GM12878 (cell line): ENCODE measurements around the gene IL1RL1. TPM values are rescaled to one million over a fixed set of nuclear protein-coding genes. Genes with fewer than 3 reads are reported as not detected.

Experiments
- ATAC-seq: fragments of 200-7000 bp; cut with Tn5 transposase; 3 replicates; pipeline ENCODE4 v1.9.1; 2020; ENCODE audit warnings: mild to moderate bottlenecking, moderate library complexity
- BruUV-seq: library from RNA; stranded (reverse); fragments of 400-500 nt; replicated peaks from 2 replicates; lab custom pipeline; 2021; lab: Mats Ljungman, UMichigan
- CTCF ChIA-PET: fragments of 300-600 bp; sonication (Branson Sonifier 250); formaldehyde crosslinking; extraction: SDS; loops from one replicate; lab custom pipeline; 2021; ENCODE audit warnings: inconsistent platforms; lab: Yijun Ruan, JAX
- POLR2A ChIA-PET: fragments of 350-600 bp; formaldehyde crosslinking; extraction: SDS; loops from one replicate; lab custom pipeline; 2021; ENCODE audit warnings: inconsistent platforms; lab: Charles Lee
- RAD21 ChIA-PET: fragments of 300-600 bp; sonication (Branson Sonifier 250); formaldehyde crosslinking; loops from one replicate; lab custom pipeline; 2023; ENCODE audit warnings: antibody characterized with exemption; ENCODE audit not compliant: unreplicated experiment; lab: Charles Lee
- SMC1A ChIA-PET: fragments of 300-600 bp; sonication (Branson Sonifier 250); formaldehyde crosslinking; loops from one replicate; lab custom pipeline; 2023; ENCODE audit not compliant: unreplicated experiment, uncharacterized antibody; lab: Charles Lee
- DNase-seq: peaks from one replicate; pipeline ENCODE4 v3.0.0-alpha.2; 2011; ENCODE audit warnings: low read depth, low spot score
- FAIRE-seq: peaks from 3 replicates; lab custom pipeline; 2011; peaks lifted over from hg19 to GRCh38; lab: Jason Lieb, UNC
- H2AFZ ChIP-seq: 2 replicates; pipeline ENCODE4 v1.6.0; 2011; ENCODE audit warnings: low read depth, low read length, control low read depth; ENCODE audit not compliant: control insufficient read depth
- H3K27ac ChIP-seq: 2 replicates; pipeline ENCODE4 v1.5.1; 2011; ENCODE audit warnings: control low read depth; ENCODE audit not compliant: control insufficient read depth, insufficient read depth
- H3K27me3 ChIP-seq, 2 experiments: replicated peaks in 1 of 2; 2 replicates each; pipeline versions ENCODE4 v1.6.0 to v1.6.1; 2011; ENCODE audit warnings: low read length in 1 of 2; ENCODE audit not compliant: control insufficient read depth in 2 of 2, insufficient read depth in 2 of 2
- H3K36me3 ChIP-seq, 2 experiments: 2 replicates each; pipeline ENCODE4 v1.5.1; 2011; ENCODE audit warnings: low read length in 1 of 2; ENCODE audit not compliant: control insufficient read depth in 2 of 2, insufficient read depth in 2 of 2
- H3K4me1 ChIP-seq: 2 replicates; pipeline ENCODE4 v1.6.1; 2011; ENCODE audit warnings: mild to moderate bottlenecking, low read length, moderate library complexity, mixed read lengths; ENCODE audit not compliant: control insufficient read depth, insufficient read depth
- H3K4me2 ChIP-seq: 2 replicates; pipeline ENCODE4 v1.6.0; 2011; ENCODE audit warnings: control low read depth; ENCODE audit not compliant: control insufficient read depth, insufficient read depth
- H3K4me3 ChIP-seq: fragments of 200-600 bp; sonication (generic); 2 replicates; pipeline ENCODE4 v1.5.1; 2016
- H3K79me2 ChIP-seq: 2 replicates; pipeline ENCODE4 v1.6.0; 2011; ENCODE audit warnings: low read length; ENCODE audit not compliant: control insufficient read depth, insufficient read depth
- H3K9ac ChIP-seq: 2 replicates; pipeline ENCODE4 v1.8.0; 2011; ENCODE audit warnings: low read length, control low read depth, mixed read lengths; ENCODE audit not compliant: control insufficient read depth, insufficient read depth
- H3K9me3 ChIP-seq: replicated peaks from 3 replicates; pipeline ENCODE4 v1.5.1; 2011; ENCODE audit warnings: mild to moderate bottlenecking, low read length; ENCODE audit not compliant: control insufficient read depth, insufficient read depth
- H4K20me1 ChIP-seq: 2 replicates; pipeline ENCODE4 v1.6.0; 2011; ENCODE audit not compliant: control insufficient read depth, insufficient read depth
- BMI1 ChIP-seq: fragments of 450-650 bp; IDR thresholded peaks from 2 replicates; pipeline ENCODE4 v1.6.1; 2016; ENCODE audit warnings: mild to moderate bottlenecking, moderate library complexity, borderline replicate concordance
- CBX5 ChIP-seq: sonication (generic); IDR thresholded peaks from 2 replicates; pipeline ENCODE4 v1.6.1; 2016; ENCODE audit warnings: low read depth, moderate library complexity, mild to moderate bottlenecking, inconsistent platforms
- ESRRA ChIP-seq: IDR thresholded peaks from 2 replicates; pipeline ENCODE4 v1.6.1; 2012; ENCODE audit warnings: mild to moderate bottlenecking, low read length, improper control_type of control experiment
- IRF4 ChIP-seq: IDR thresholded peaks from 2 replicates; pipeline ENCODE4 v1.6.1; 2011; ENCODE audit warnings: low read depth, low read length
- RELA ChIP-seq: fragments of 450-650 bp; IDR thresholded peaks from 2 replicates; pipeline ENCODE4 v1.8.0; 2014; ENCODE audit warnings: borderline replicate concordance; ENCODE audit not compliant: partially characterized antibody
- SMAD5 ChIP-seq: IDR thresholded peaks from 2 replicates; pipeline ENCODE4 v1.6.1; 2016; ENCODE audit warnings: antibody characterized with exemption, low read depth
- SPI1 ChIP-seq: IDR thresholded peaks from 2 replicates; pipeline ENCODE4 v1.6.1; 2011; ENCODE audit warnings: low read depth, mild to moderate bottlenecking, low read length, moderate library complexity, borderline replicate concordance; ENCODE audit not compliant: insufficient read depth
- ZNF274 ChIP-seq: IDR thresholded peaks from one replicate; pipeline ENCODE4 v1.8.0; 2011; ENCODE audit not compliant: insufficient read length, insufficient read depth
- WGBS: methylation state at CpG from one replicate; pipeline ENCODE4 v1.1.6; 2016; ENCODE audit warnings: low lambda C conversion rate; ENCODE audit not compliant: insufficient replicate concordance, insufficient coverage; ENCODE audit errors: missing lambda C conversion rate; 5-methylcytosine and 5-hydroxymethylcytosine counted together
- in situ Hi-C: fragments of 300-500 bp; cut with MboI; formaldehyde crosslinking; loops from 9 replicates; pipeline ENCODE4 v1.14.3; 2018; ENCODE audit warnings: mixed read lengths
- intact Hi-C: fragments of 100-400 bp; cut with micrococcal nuclease; formaldehyde crosslinking; loops from one replicate; pipeline ENCODE4 v1.14.2; 2022; ENCODE audit not compliant: unreplicated experiment
- polyA plus RNA-seq, 11 experiments: library from polyadenylated mRNA; depleted of rRNA in 4 of 11; unstranded in 6 of 11; stranded (reverse) in 5 of 11; fragments of >200 nt; fragmentation: Nextera tagmentation in 4 of 11; fragmentation: Illumina TruSeq in 1 of 11; extraction: Ambion mirVana in 4 of 11; extraction: Trizol in 1 of 11; gene quantifications; 1 replicate in 1 of 11; 2 replicates in 10 of 11; pipeline versions ENCODE4 v1.2.1 to v1.2.3, GENCODE V29; 2011 to 2016; ENCODE audit warnings: inconsistent platforms in 2 of 11, missing spikeins in 2 of 11, low read depth in 1 of 11
- total RNA-seq, 4 experiments: library from RNA; depleted of rRNA in 3 of 4; stranded (reverse); fragments of >200 nt in 3 of 4; fragmentation: Illumina TruSeq in 1 of 4; extraction: Trizol in 1 of 4; gene quantifications; 2 replicates each; pipeline versions ENCODE4 v1.2.1 to v1.2.3, GENCODE V29; 2013 to 2021
- TF ChIP-seq, protein P1 (sequence below): fragments of 450-650 bp; IDR thresholded peaks from 2 replicates; pipeline ENCODE4 v1.6.1; 2017; ENCODE audit warnings: mild to moderate bottlenecking, moderate library complexity
- TF ChIP-seq, protein P2 (sequence below): fragments of 450-650 bp; formaldehyde crosslinking; IDR thresholded peaks from 2 replicates; pipeline ENCODE4 v1.4.0; 2020; ENCODE audit warnings: mild to moderate bottlenecking, moderate library complexity

IL1RL1 gene
- total and polyA plus RNA-seq, 10 of the 15 experiments (the other 5 are each of a cell fraction or from before 2014, with no cell fraction given): 0.08 to 0.18 TPM; not detected in 8

DNA sequence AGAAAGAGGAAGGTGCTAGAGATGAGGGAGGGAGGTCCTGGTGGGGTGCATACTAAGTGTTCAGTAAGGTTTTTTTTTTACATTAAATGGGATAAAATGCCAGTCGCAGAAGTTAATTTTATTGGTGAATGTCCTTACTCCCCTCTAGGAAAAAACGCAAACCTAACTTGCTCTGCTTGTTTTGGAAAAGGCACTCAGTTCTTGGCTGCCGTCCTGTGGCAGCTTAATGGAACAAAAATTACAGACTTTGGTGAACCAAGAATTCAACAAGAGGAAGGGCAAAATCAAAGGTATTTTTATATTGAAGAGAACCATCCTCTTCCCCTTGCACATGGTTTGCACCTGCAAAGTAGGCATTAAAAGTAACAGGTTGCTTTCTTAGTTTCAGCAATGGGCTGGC is 31.5 kb downstream of the IL1RL1 start (continued):
- TF ChIP-seq, protein P1, sequence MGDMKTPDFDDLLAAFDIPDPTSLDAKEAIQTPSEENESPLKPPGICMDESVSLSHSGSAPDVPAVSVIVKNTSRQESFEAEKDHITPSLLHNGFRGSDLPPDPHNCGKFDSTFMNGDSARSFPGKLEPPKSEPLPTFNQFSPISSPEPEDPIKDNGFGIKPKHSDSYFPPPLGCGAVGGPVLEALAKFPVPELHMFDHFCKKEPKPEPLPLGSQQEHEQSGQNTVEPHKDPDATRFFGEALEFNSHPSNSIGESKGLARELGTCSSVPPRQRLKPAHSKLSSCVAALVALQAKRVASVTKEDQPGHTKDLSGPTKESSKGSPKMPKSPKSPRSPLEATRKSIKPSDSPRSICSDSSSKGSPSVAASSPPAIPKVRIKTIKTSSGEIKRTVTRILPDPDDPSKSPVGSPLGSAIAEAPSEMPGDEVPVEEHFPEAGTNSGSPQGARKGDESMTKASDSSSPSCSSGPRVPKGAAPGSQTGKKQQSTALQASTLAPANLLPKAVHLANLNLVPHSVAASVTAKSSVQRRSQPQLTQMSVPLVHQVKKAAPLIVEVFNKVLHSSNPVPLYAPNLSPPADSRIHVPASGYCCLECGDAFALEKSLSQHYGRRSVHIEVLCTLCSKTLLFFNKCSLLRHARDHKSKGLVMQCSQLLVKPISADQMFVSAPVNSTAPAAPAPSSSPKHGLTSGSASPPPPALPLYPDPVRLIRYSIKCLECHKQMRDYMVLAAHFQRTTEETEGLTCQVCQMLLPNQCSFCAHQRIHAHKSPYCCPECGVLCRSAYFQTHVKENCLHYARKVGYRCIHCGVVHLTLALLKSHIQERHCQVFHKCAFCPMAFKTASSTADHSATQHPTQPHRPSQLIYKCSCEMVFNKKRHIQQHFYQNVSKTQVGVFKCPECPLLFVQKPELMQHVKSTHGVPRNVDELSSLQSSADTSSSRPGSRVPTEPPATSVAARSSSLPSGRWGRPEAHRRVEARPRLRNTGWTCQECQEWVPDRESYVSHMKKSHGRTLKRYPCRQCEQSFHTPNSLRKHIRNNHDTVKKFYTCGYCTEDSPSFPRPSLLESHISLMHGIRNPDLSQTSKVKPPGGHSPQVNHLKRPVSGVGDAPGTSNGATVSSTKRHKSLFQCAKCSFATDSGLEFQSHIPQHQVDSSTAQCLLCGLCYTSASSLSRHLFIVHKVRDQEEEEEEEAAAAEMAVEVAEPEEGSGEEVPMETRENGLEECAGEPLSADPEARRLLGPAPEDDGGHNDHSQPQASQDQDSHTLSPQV: no peak
- TF ChIP-seq RELA: no peak

DNA sequence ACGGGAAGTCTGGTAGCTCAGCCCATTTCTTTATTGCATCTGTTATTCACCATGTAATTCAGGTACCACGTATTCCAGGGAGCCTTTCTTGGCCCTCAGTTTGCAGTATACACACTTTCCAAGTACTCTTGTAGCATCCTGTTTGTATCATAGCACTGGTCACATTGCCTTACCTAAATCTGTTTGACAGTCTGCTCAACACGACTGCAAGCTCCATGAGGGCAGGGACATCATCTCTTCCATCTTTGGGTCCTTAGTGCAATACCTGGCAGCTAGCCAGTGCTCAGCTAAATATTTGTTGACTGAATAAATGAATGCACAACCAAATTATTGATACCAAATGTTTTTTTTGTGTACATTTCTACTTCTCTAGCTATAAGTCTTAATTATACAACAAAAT is 33.0 kb downstream of the IL1RL1 start:
- no TSS peak for BruUV-seq
- ChIA-PET SMC1A (interaction anchor here (1.2 kb wide), 1 partner anchor 9 kb away, joined by 3 read pairs; no protein-coding TSS in a partner anchor), CTCF (no interaction called here), RAD21 (no interaction called here), POLR2A (no interaction called here)
- H3K4me2 ChIP-seq: no peak overlapping the region
- no peak overlapping the region for H3K4me3 ChIP-seq
- H4K20me1 ChIP-seq: no peaks in the 10 kb centered on the region
- no peak overlapping the region for H3K9ac ChIP-seq
- DNase-seq (no peak), ATAC-seq (no peak), FAIRE-seq (no peak)
- H3K36me3 ChIP-seq: no peaks in the 10 kb centered on the region
- no peaks in the 10 kb centered on the region for H3K9me3 ChIP-seq
- 21% methylated on average over 3 of the region's 3 CpGs for WGBS
- H2AFZ ChIP-seq: no peak overlapping the region
- no peaks in the 10 kb centered on the region for H3K27me3 ChIP-seq
- TF ChIP-seq SPI1: no peak
- no peak for TF ChIP-seq SMAD5
- no peak for TF ChIP-seq BMI1
- TF ChIP-seq ZNF274: no peak
- TF ChIP-seq, protein P2, sequence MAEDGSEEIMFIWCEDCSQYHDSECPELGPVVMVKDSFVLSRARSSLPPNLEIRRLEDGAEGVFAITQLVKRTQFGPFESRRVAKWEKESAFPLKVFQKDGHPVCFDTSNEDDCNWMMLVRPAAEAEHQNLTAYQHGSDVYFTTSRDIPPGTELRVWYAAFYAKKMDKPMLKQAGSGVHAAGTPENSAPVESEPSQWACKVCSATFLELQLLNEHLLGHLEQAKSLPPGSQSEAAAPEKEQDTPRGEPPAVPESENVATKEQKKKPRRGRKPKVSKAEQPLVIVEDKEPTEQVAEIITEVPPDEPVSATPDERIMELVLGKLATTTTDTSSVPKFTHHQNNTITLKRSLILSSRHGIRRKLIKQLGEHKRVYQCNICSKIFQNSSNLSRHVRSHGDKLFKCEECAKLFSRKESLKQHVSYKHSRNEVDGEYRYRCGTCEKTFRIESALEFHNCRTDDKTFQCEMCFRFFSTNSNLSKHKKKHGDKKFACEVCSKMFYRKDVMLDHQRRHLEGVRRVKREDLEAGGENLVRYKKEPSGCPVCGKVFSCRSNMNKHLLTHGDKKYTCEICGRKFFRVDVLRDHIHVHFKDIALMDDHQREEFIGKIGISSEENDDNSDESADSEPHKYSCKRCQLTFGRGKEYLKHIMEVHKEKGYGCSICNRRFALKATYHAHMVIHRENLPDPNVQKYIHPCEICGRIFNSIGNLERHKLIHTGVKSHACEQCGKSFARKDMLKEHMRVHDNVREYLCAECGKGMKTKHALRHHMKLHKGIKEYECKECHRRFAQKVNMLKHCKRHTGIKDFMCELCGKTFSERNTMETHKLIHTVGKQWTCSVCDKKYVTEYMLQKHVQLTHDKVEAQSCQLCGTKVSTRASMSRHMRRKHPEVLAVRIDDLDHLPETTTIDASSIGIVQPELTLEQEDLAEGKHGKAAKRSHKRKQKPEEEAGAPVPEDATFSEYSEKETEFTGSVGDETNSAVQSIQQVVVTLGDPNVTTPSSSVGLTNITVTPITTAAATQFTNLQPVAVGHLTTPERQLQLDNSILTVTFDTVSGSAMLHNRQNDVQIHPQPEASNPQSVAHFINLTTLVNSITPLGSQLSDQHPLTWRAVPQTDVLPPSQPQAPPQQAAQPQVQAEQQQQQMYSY: no peak
- no peak for TF ChIP-seq IRF4
- TF ChIP-seq ESRRA: no peak
- TF ChIP-seq CBX5: no peak
- intact Hi-C loops (no loop called here), in situ Hi-C loops (no loop called here)
- no peaks in the 10 kb centered on the region for H3K79me2 ChIP-seq
- H3K4me1 ChIP-seq: no peaks in the 10 kb centered on the region
- H3K27ac ChIP-seq: no peak overlapping the region
